ENCODE results near the gene MAST4. TPM values are rescaled to one million over a fixed set of nuclear protein-coding genes. Genes with fewer than 3 reads are reported as not detected.
A peak's percentile ranks its signal among the peaks of the same experiment; 100 is the strongest.
"Not testable (repeated sequence)": the region's sequence is repeated elsewhere in the genome, so short reads cannot be mapped to it uniquely, and the experiment has no call there.

MAST4 gene
- total RNA-seq, 1 donor from 2014 or later, result 26.8 TPM

DNA sequence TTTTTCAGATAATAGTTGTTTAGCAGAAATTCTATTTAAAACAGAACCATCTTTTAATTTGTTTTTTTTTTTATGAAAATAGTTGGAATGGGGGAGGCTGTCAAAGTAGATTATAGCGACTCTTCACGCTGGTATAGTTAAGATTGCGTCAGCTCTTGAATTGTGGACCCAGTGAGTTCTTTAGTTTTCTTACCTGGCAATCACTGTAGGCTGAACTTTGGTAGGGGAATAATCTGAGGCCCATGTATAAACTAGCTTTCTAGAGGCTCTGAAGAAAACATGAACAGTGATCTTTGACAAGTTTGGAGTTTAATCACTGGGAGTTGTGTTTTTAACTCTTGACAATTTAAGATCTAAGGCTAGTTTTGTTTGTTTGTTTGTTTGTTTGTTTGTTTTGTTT, 519.6 kb downstream of the MAST4 start:
- DNase-seq (ENCODE audit: low read depth in 2 of 2), result no peak

DNA sequence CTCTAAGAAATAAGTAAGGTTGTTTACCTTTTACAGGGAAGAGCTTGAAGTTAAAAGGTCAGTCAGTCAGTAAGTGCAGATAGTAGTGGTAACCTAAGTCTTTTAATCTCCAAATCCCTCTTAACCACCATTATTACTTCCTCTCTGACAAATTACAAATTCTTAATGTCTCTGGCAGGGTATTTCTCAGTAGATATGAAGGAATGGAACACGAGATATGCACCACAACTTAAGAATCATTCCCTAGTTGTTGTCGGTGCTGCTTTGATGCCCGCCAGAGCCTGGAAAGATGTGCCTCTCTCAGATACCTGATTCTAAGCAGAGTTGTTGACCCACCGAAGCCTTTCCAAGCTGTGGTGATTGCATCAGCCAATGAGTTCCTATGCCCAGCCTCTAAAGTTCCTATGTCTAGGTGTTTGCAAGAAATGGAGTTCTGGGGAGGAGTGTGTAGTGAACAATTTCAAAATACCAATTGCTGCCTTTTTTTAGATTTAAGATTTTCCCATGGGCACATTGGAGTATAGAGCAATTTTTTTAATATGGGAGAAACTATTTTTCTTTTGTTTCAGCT, 521.9 kb downstream of the MAST4 start:
- DNase-seq (ENCODE audit: low read depth in 2 of 2), result no peak

DNA sequence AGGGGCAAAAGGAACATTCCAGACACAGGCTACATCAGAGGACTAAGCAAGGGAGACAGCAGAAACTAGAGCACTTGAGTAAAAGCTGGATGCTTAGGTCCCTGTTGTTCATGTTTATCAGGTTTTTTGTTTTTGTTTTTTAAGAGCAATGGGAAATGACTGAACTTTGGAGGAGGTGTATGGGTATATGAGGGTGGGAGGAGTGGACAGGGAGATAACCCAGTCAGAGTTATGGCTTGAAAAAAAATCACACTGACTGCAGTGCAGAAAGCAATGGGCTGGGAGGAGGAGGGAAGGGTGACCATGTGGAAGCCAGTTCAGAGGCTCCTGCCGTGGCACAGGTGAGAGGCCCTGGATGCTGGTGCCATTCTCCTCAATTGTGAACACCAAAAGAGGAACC, 522.8 kb downstream of the MAST4 start:
- DNase-seq (ENCODE audit: low read depth in 2 of 2), result no peak

DNA sequence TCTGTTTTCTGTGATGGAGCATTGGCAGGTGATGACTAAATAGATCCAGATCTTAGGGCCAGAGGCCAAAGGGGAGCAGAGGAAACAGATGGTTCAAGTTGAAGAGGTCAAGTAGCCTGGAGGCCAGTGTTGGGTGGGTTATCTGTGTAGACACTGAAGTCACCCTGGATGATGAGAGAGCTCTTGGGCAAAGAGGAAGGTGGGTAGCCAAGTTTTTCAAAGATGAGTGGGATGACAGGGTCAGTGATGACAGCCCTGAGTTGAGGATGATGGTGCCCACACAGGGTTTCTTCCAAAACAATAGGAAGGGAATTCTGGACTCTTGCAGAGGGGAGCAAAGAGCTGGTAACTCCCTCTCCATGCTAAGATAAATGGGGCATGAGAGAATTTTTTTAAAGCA, 523.8 kb downstream of the MAST4 start:
- DNase-seq (ENCODE audit: low read depth in 2 of 2), result no peak

DNA sequence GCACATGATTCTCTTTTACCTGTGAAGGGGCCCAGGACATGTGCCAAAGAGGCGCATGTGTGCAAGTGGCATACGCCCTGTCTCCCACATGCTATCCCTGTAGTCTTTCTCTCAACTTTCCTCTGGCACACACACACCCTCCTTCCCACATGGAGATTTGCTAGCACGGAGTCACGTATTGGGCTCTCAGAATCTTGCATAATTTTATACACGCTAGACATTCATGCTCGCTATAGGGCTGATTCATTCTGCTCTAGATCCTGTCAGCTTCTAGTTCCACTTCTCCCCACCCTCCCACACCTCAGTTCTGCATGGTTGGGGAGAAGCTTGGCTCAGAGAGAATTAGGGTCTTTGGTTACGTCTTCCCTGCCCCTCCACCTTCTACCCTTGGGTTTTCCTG, 527.6 kb downstream of the MAST4 start:
- no peak for DNase-seq (ENCODE audit: low read depth in 2 of 2)

DNA sequence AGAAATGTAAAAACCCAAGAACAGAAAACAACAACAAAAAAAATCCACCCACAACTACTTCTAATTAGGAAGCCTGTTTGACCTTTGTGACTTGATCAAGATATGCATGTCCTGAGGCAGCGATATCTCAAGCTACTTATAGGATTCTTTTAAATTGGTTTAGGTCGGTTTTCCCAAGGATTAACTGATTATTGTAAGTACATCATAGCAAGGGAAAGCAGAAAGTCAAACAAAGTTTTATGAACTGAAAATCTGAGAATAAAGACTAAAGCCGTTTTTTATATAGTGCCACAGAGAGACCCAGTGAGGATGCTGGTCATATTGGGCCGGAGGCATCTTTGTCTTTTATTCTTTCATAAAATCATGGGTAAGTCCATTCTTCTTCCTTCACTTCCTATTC, 528.4 kb downstream of the MAST4 start:
- no peak for DNase-seq (ENCODE audit: low read depth in 2 of 2)

DNA sequence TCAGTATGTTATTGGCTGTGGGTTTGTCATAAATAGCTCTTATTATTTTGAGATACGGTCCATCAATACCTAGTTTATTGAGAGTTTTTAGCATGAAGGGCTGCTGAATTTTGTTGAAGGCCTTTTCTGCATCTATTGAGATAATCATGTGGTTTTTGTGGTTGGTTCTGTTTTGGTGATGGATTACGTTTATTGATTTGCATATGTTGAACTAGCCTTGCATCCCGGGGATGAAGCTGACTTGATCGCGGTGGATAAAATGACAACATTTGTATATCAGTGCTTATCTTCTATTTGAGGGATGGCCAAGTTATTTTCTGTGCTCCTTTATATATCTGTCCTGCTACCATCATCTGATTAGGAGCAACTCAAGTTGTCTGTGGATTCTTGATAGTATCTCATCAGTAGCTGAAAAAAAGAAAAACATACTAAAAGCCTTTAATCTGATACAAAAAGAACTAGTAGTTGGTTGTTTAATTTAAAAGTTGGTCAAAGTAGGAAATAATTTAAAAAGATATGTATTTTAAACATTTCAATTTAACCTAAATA, 531.2 kb downstream of the MAST4 start:
- DNase-seq (ENCODE audit: low read depth in 2 of 2), result not testable (repeated sequence)

DNA sequence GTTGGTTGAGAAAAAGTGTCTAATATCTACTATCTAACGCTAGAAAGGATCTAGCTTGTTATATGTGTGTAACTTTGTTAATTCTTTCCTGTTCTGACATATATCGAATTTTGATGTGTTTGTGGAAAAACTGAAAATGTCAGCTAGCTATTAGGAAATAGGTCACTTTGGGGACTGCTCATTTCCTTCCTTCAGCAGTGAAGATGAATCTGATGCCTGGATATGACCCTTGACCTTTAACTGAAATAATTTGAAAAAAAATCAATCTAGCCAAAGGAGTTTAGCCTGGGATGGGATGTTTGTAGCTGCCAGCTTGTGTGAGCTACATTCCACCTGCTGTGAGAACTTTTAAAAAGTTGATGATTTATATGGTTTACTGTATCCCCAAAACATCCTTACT, 533.6 kb downstream of the MAST4 start:
- peak in 1 of 2 donors; percentile 71 for DNase-seq (ENCODE audit: low read depth in 2 of 2)

DNA sequence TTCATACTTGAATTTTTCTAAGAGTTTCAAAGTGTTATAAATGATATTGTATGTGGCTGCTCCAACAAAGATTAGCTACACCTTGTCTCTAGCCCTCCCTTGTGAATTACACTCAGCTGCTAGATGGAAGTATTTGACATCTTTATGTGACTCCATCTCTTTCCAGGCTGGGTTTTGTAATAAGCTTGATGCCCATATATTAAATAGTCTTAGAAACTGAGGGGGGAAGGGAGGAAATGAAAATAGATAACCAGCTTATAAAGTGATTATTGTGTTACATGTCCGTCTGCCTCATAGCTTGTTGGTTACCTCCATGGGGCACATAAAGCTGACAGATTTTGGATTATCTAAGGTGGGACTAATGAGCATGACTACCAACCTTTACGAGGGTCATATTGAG, 537.0 kb downstream of the MAST4 start:
- DNase-seq (ENCODE audit: low read depth in 2 of 2), result no peak

DNA sequence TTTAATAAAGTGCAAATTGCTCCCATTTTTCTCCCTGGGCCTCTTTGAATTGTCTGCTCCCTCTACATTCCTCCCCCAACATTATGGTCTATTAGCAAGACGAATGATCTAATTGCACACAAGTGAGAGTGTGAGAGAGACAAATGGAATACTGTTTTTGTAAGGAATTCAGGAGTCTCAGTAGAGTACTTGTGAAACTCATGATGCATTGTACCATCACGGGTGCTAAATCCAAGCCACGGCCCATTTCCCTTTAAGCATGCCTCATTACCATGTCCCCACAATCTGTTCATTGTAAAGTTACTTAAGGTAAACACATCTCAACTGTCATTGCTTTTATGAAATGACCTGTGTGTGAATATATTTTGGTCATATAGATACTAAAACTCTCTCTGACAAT, 537.6 kb downstream of the MAST4 start:
- no peak for DNase-seq (ENCODE audit: low read depth in 2 of 2)

DNA sequence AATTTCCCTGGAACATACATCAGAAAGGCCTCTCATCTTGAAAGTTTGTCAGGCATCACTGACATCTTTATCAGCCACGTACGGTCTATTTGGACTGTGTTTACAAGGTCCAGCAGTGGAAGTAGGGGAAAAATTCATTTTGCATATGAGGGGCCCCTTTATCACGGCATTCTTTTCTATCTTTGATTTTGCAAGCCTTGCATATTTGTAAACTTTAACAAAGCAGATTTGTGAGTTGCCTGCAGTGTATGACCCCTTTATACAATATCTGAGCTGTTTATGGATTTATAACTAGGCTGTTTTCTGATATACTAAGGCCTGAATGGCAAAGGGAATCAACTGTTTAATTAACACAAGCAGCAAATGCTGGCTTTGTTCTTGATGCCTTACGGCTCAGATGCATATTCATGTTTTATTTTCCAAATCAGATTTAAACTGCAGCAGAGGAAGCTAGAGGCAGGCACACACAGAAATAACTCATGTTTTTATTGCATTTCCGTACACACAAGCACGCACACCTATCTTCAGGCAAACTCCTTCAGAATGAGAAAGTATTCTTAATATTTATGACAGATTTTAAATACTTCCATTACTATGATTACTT, 539.3 kb downstream of the MAST4 start:
- no peak for DNase-seq (ENCODE audit: low read depth in 2 of 2)

DNA sequence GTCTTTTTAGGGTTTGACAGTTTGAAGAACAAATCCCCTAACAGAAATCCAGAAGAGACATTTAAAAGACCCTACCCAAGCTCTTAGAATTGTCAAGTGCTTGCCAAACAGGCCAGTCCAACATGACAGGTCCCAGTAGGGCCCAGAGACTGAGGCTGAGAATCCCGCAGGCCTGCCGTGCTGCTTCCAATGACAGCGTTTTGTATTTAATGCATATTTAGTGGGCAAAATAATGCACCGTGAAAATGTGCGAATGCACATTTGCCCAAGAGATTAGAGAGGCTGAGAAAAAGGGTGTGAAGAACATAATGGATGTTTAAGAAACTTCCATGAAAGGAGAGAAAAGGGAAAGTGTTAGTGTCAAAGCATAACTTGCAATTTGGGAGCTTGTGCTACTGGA, 542.8 kb downstream of the MAST4 start:
- no peak for DNase-seq (ENCODE audit: low read depth in 2 of 2)

DNA sequence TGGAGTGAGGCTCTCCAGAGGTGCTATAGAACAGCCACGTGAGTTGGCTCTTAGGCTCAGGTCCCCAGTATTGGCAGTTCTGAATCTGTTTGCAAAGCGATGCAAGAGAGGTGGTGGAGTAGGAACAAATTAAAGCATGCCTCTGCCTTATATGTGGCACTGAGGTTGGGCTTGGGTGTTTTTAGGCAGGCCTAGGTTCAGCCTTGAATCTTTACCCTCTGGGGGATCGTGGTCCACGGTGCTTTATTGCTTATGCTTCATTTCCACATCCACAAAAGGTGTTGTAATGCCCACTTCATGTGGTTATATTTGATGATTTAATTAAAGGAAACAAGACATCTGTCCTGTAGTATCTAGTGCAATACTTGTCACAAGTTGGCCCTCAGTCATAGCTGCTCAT, 544.2 kb downstream of the MAST4 start:
- DNase-seq (ENCODE audit: low read depth in 2 of 2), result no peak

DNA sequence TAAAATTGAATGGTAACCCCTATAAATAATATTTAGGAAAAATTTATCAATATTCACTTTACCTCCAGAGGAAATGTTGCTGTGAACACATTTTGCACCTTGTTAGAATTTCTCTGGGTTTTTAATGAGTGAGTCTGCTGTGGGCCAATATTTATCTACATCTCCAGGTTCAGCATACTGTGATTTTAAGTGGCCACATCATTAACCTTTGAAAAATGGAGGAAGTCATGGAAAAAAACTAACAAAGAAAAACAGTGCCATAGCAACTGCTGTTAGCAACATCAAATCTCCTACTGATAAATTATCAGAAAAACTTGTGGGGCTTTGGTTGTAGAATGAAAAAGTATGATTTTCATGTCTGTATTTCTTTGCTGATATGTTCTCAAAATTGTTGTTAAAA, 545.5 kb downstream of the MAST4 start:
- DNase-seq (ENCODE audit: low read depth in 2 of 2), result peak in 1 of 2 donors; percentile 55

DNA sequence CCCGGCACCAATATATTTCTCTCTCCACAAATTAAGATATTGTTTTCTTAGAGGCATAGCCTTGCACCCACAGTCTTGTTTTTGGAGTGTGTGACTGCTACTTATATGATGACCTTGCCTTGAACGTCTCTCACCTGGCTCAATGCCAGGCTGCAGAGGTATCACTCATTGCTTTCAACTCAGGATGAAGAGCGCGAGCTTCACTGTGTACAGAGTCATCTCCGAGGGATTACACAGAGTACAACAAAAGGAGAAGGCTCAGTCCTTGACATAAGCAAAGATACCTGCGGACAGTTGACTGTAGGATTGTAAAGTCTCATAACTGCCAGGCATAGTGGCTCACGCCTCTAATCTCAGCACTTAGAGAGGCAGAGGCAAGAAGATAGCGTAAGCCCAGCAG, 546.6 kb downstream of the MAST4 start:
- no peak for DNase-seq (ENCODE audit: low read depth in 2 of 2)

DNA sequence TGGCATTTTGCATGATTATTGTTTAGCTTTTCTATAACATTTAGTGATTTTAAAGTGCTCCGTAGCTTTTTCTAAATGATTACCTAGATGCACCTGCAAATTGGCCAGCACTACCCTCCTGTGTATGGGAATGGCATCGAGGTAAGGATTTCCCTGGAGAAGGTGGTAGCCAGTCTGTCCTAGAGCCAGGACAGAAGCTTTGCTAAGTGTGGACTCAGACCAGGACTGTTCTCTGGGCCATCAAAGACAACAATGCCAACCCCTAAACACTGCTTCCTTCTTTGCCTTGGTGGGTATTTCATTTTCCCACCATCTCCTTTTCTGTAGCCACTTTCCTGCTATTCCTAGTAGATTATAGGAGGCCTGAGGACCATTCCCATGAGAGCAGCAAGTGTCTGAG, 547.4 kb downstream of the MAST4 start:
- DNase-seq (ENCODE audit: low read depth in 2 of 2), result no peak

DNA sequence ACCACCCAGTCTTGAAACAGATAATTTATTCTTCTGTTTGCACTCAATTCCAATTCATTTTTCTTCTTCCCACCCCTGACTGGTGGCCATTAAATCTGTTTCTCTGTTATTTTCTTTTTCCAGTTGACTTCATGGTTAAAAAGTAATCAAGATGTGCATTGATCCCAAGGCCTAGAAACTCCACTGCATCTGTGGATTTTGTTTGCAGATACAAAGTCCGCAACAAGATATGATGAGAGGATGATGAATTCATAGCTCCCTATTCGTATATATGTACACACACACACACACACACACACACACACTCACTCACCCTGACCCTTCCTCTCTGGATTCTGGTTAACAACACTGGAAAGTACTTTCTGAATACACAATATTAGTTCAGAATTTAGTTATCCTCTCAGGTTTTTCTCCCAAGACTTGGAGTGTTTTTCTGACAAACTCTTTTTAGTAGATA, 548.0 kb downstream of the MAST4 start:
- no peak for DNase-seq (ENCODE audit: low read depth in 2 of 2)

DNA sequence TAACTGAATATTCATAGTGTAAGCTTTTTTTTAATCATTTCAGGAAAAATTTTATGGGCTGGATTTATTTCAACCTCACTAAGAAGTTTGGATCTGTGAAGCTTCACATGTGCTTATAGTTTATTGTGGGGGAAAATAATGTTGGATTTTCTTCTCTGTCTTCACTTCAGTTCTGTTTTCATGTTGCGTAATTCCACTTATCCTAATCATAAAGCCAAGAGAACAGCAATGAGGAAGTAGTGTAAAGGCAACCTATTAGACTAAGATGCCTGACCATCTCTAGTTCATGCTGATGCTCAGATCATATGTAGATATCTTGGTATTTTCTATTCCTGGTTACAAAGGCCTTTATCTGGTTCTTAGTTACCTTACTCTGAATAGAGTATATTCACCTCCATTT, 550.4 kb downstream of the MAST4 start:
- DNase-seq (ENCODE audit: low read depth in 2 of 2), result no peak

DNA sequence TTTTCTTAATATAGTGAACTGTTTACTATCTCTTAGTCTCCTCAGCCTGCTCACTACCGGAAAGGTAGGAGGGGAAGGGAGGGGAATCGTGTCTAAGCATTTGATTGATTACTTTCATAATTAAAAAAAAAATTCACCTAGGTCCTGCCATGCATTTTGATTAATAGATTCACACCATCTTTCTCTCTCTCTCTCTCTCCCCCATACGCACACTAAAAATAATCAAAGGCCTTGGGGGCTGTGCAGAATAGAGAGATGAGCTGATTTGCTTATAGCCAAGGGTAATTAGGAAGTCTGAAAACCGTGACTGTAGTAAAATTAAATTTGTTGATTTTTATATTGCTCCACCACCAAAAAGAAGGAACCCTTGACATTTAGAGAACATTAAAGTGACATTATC, 550.8 kb downstream of the MAST4 start:
- no peak for DNase-seq (ENCODE audit: low read depth in 2 of 2)

DNA sequence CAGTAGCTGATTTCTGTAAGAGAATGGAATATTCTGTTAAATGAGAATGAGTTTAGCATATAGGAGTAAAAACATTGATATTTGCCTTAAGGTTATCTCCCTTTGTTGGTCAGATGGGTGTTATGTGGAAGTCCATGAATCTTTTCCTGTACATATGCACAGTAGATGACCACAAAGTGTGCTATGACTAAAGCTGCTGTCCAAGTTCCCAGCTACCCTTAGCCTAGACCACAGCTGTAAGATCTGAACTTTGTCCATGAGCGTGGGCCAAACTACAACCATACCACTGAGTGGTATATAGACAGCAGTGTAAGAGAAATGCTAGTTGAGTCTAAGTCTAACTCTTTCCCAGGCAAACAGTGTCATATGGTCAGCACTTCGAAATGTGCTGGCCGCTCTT, 551.6 kb downstream of the MAST4 start:
- DNase-seq (ENCODE audit: low read depth in 2 of 2), result peak in 1 of 2 donors; percentile 42

DNA sequence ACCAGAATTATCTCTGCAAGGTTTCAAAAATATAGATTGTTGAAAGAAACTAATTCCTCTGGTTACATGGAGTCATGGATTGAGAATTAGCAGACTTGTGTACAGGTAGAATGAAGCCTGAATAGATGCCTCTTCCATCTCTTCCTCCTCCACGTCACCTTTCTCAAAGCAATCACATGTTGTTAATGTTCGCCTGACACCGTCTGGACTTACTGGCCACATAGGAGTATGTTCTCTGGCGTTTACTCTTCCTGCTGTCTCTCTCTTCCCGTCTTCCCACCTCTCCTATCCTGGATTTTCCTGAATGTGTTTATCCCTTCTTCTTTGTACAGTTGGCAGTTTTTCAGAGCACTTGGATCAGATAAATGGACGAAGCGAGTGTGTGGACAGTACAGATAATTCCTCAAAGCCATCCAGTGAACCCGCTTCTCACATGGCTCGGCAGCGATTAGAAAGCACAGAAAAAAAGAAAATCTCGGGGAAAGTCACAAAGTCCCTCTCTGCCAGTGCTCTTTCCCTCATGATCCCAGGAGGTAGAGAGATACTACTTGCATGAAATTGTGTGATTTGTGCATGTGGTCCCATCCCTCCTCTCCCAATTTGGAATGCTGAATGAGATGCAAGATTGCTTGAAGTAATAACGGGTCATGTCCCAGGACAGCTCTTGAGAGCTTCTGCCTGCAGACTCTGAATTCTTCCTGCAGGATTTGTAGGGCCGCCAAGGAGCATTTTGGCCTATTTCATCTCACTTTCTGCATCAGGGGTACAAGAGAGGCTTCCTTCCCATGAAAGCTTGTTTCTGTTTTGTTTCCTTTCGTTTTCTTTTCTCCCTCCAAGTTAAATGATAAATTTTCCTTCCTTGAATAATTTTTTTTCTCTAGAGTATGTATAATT, 553.1 kb downstream of the MAST4 start:
- no peak for DNase-seq (ENCODE audit: low read depth in 2 of 2)

DNA sequence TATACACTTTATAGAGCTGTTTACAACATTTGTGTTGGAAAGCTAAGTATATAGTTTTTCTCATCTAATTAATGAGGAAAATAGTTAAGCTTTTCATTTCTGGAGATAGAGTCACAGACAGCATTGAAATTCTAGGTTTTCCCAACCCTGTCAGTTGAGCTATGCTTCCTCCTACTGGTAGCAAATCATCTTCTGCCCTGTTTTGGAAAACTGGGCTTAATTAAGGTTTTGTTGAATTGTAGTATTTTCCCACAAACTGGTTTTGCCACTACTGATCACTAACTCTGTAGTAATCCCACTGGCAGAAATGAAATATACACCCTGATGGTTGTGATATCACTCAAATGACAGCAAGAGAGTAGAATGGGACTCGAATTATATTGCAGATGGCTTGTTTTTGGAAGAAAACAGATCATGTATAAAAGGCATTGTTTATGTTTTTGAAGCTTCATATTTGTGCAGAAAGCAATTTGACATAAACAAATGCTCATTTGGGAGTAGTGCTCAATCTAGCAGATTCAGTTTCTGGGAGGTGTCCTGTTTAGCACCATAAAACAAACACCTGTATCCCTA, 553.8 kb downstream of the MAST4 start:
- DNase-seq (ENCODE audit: low read depth in 2 of 2), result peak in 1 of 2 donors; percentile 56

All from lung microvascular endothelial cell (primary cell).